Measurements from ENCODE around the gene MAP3K20.

DNA sequence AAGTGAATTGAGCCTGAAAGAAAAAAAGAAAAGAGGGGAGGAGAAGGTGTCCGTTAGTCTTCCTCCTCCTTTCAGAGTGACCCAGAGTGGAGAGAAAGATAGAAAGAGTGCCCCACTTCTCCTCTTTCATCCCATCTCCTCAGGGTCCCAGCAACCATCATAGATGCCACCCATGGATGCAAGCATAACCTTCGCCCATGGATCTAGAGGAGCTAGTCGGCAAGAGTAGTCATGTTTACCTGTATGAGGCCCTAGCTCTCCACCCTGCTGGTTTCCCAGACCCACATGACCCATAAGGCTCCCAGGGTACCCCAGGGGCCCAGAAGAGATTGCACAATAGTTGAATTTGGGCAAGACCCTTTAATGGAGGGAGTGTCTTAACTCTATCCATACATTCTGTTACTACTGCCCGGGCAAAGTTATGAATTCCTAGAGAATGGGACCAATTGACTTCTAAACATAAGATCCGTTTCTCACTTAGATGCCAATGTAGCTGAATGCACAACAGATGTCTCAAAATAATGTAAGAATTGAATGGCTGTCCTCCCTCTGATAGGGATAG is 223.0 kb downstream of the MAP3K20 start:
- TF ChIP-seq, protein P1, sequence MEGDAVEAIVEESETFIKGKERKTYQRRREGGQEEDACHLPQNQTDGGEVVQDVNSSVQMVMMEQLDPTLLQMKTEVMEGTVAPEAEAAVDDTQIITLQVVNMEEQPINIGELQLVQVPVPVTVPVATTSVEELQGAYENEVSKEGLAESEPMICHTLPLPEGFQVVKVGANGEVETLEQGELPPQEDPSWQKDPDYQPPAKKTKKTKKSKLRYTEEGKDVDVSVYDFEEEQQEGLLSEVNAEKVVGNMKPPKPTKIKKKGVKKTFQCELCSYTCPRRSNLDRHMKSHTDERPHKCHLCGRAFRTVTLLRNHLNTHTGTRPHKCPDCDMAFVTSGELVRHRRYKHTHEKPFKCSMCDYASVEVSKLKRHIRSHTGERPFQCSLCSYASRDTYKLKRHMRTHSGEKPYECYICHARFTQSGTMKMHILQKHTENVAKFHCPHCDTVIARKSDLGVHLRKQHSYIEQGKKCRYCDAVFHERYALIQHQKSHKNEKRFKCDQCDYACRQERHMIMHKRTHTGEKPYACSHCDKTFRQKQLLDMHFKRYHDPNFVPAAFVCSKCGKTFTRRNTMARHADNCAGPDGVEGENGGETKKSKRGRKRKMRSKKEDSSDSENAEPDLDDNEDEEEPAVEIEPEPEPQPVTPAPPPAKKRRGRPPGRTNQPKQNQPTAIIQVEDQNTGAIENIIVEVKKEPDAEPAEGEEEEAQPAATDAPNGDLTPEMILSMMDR (IDR thresholded peaks at IDR 0.05) = no peak
- no peak for TF ChIP-seq EZH2phosphoT487 (IDR thresholded peaks at IDR 0.05)
- TF ChIP-seq EZH2 (IDR thresholded peaks at IDR 0.05) = no peak

Data from neural progenitor cell (in vitro differentiated cells).